A673 (cell line): ENCODE data around the gene CREBRF. TPM values are rescaled to one million over a fixed set of nuclear protein-coding genes. Genes with fewer than 3 reads are reported as not detected.

Experiments used
- BruUV-seq: library from RNA; stranded (reverse); fragments of 400-500 nt; replicated peaks from 2 replicates; lab custom pipeline; 2021; lab: Mats Ljungman, UMichigan
- CTCF ChIA-PET: fragments of 300-600 bp; sonication (Branson Sonifier 250); formaldehyde crosslinking; loops from one replicate; lab custom pipeline; 2022; ENCODE audit warnings: antibody characterized with exemption; lab: Charles Lee
- POLR2A ChIA-PET: fragments of 300-600 bp; sonication (Branson Sonifier 250); formaldehyde crosslinking; loops from one replicate; lab custom pipeline; 2022; ENCODE audit warnings: antibody characterized with exemption; ENCODE audit not compliant: low non-redundant PET; lab: Charles Lee
- DNase-seq: peaks from one replicate; pipeline ENCODE4 v3.0.0-alpha.2; 2015; ENCODE audit warnings: low spot score
- H3K27ac ChIP-seq: fragments of 200-600 bp; sonication (generic); 2 replicates; pipeline ENCODE4 v1.5.1; 2016; ENCODE audit warnings: mixed run types, low read depth, mild to moderate bottlenecking, mixed read lengths, antibody characterized with exemption, low read length; ENCODE audit not compliant: poor library complexity, severe bottlenecking
- H3K27me3 ChIP-seq: fragments of 200-600 bp; sonication (generic); replicated peaks from 2 replicates; pipeline ENCODE4 v1.6.1; 2017; ENCODE audit warnings: mixed run types, low read depth, mild to moderate bottlenecking, mixed read lengths, antibody characterized with exemption, low read length; ENCODE audit not compliant: insufficient read depth, poor library complexity
- H3K36me3 ChIP-seq: fragments of 200-600 bp; sonication (generic); 2 replicates; pipeline ENCODE4 v1.6.1; 2016; ENCODE audit warnings: mixed run types, mild to moderate bottlenecking, mixed read lengths, antibody characterized with exemption, low read length; ENCODE audit not compliant: insufficient read depth, poor library complexity, severe bottlenecking
- H3K4me1 ChIP-seq: fragments of 200-600 bp; sonication (generic); 2 replicates; pipeline ENCODE4 v1.6.1; 2017; ENCODE audit warnings: mixed run types, mild to moderate bottlenecking, mixed read lengths, antibody characterized with exemption, low read length; ENCODE audit not compliant: insufficient read depth, poor library complexity, severe bottlenecking
- H3K4me3 ChIP-seq: fragments of 200-600 bp; sonication (generic); 2 replicates; pipeline ENCODE4 v1.5.1; 2016; ENCODE audit warnings: low read depth, mixed run types, mild to moderate bottlenecking, mixed read lengths, low read length; ENCODE audit not compliant: poor library complexity, severe bottlenecking
- H3K9me3 ChIP-seq: fragments of 200-600 bp; sonication (generic); 2 replicates; pipeline ENCODE4 v1.6.1; 2016; ENCODE audit warnings: mixed run types, low read depth, mild to moderate bottlenecking, mixed read lengths, antibody characterized with exemption, low read length; ENCODE audit not compliant: poor library complexity, severe bottlenecking
- CTCF ChIP-seq: fragments of 300-800, 200-600 bp; sonication (generic); conservative IDR thresholded peaks from 2 replicates; pipeline ENCODE4 v1.5.1; 2017; ENCODE audit warnings: low read depth, mild to moderate bottlenecking, antibody characterized with exemption, low read length, moderate library complexity, mixed read lengths
- EZH2 ChIP-seq: fragments of 200-600 bp; sonication (generic); IDR thresholded peaks from 2 replicates; pipeline ENCODE4 v1.6.1; 2017; ENCODE audit warnings: borderline replicate concordance, low read depth, mild to moderate bottlenecking, mixed read lengths, antibody characterized with exemption, low read length; ENCODE audit not compliant: poor library complexity, severe bottlenecking
- intact Hi-C: fragments of 100-400 bp; cut with micrococcal nuclease; formaldehyde crosslinking; loops from one replicate; pipeline ENCODE4 v1.10.0; 2022; ENCODE audit not compliant: unreplicated experiment
- total RNA-seq: library from RNA; stranded (reverse); gene quantifications from 2 replicates; pipeline ENCODE4 v1.2.3, GENCODE V29; 2021

Gene CREBRF
- total RNA-seq, 1 experiment from 2014 or later: 1.5 TPM

- TF ChIP-seq EZH2 (no peak), CTCF (no peak)
- no peak overlapping the region for H3K27ac ChIP-seq
- no peak overlapping the region for H3K4me3 ChIP-seq
- intact Hi-C loops: no loop called here
- no peaks in the 10 kb centered on the region for H3K4me1 ChIP-seq
- POLR2A ChIA-PET: no interaction called here
- CTCF ChIA-PET: no interaction called here
- DNase-seq: no peak
- peaks cover 6% of the 10 kb centered on the region for H3K9me3 ChIP-seq
- no TSS peak for BruUV-seq
- H3K27me3 ChIP-seq: no peaks in the 10 kb centered on the region
- H3K36me3 ChIP-seq: no peaks in the 10 kb centered on the region
Measured at GRCh38 chr5:173101245-173101644, 45.1 kb downstream of the CREBRF start.

- Histone ChIP-seq H3K27ac (no peak overlapping the region), H3K27me3 (no peaks in the 10 kb centered on the region), H3K36me3 (no peaks in the 10 kb centered on the region), H3K4me1 (no peaks in the 10 kb centered on the region), H3K9me3 (peaks cover 6% of the 10 kb centered on the region), H3K4me3 (no peak overlapping the region)
- CTCF ChIA-PET: no interaction called here
- DNase-seq: no peak
- POLR2A ChIA-PET: interaction anchor here (0.6 kb wide), 1 partner anchor 14 kb away, joined by 11 read pairs; no protein-coding TSS in a partner anchor
- BruUV-seq: no TSS peak
- intact Hi-C loops: no loop called here
- TF ChIP-seq CTCF (no peak), EZH2 (no peak)
Measured at GRCh38 chr5:173103411-173103810, 47.3 kb downstream of the CREBRF start.

- no peak for DNase-seq
- H3K27me3 ChIP-seq: no peaks in the 10 kb centered on the region
- no peaks in the 10 kb centered on the region for H3K9me3 ChIP-seq
- no TSS peak for BruUV-seq
- intact Hi-C loops: no loop called here
- H3K4me1 ChIP-seq: no peaks in the 10 kb centered on the region
- no peak overlapping the region for H3K27ac ChIP-seq
- no peak overlapping the region for H3K4me3 ChIP-seq
- H3K36me3 ChIP-seq: no peaks in the 10 kb centered on the region
- ChIA-PET POLR2A (no interaction called here), CTCF (no interaction called here)
- TF ChIP-seq EZH2 (no peak), CTCF (no peak)
Measured at GRCh38 chr5:173108914-173109313, 52.8 kb downstream of the CREBRF start.
